DMS 273 (cell line): Measurements from ENCODE around the gene HAP1.
"Not testable (repeated sequence)": the region's sequence is repeated elsewhere in the genome, so short reads cannot be mapped to it uniquely, and the experiment has no call there.

ENCODE experiments used
- DNase-seq: peaks from one replicate; lab custom pipeline; 2025; ENCODE audit not compliant: unreplicated experiment; lab: John Stamatoyannopoulos, UW

HAP1 gene

GRCh38 chr17:41728056-41728455 lies 6.4 kb downstream of the HAP1 start:
- DNase-seq = no peak

- DNase-seq = no peak
Measured at GRCh38 chr17:41725134-41725533, 9.3 kb downstream of the HAP1 start.

DNA sequence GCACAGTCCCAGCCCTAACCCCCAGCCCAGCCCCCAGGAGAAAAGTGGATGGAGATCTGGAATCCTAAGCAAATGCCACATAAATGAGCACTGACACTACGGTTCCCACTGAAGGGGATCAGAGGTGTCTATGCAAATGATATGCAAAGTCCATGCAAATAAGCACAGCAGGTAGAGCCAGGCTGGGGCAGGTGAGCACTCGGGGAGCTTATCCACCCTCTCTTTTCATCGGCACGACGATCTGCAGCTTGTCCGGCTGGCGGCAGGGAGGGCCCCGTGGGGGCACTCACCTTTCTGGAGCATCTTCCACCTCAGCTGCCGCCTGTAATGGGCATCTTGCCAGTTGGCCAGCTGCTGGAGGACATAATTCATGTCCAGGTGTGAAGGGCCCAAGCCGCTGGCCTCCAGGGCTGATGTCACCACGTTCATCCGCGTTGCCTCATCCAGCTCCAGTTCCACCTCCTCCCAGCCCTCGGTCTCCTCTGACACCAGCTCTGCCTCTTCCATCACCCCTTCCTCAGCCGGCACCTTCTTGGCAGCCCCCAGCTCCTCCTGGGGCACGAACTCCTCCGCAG lies 9.9 kb downstream of the HAP1 start:
- DNase-seq = no peak

DNA sequence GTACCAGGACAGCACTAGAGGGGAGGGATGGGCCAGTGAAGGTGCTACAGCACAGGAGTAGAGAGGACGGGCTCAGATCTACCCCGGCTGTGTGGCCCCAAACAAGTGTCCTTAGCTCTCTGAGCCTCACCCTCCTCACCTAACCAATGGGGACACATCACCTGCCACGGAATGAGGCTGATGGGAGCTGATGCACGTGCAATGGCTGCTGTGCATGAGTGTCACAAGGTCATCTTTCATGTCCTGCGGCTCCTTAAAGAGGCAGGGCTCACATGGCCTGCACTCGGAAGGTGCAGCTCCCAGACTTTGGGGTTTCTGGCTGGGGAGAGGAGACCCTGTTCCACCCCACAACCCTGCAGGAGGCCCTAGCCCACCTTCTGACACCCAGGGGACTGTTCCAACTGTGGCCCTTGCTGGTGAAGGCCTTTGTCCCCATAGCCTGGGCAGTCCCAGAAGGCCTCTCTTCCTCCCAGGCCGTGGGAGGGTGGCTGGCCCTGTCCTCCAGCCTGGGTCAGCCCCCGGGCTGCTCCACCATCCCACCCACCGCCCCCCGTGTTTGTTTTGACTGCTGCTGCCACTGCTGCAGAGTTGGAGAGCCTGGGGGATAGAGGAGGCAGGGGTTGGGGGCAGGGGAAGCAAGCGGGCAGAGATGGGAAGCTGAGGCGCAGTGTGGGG lies 10.5 kb downstream of the HAP1 start:
- no peak for DNase-seq

DNA sequence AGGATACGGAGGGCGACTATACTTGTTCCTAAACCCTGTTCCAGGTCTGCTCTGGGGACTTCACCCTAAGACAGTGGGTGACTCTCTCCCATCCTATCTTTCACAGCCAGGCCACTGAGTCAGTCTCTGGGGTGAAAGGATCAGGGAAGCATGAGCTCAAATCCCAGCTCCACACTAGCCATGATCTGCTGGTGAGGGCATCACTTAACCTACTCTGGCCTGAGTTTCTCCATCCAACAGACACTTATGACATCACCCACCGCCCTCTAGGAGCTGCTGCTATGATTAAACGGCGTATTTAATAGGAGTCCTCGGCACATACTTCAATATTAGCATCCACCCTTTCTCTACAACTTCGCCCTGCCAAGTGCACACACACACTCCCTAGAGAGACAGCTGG lies 12.2 kb downstream of the HAP1 start:
- DNase-seq = no peak

GRCh38 chr17:41718287-41718645 lies 16.2 kb downstream of the HAP1 start:
- no peak for DNase-seq

- DNase-seq = no peak
Measured at GRCh38 chr17:41717408-41718286, 16.8 kb downstream of the HAP1 start.

DNA sequence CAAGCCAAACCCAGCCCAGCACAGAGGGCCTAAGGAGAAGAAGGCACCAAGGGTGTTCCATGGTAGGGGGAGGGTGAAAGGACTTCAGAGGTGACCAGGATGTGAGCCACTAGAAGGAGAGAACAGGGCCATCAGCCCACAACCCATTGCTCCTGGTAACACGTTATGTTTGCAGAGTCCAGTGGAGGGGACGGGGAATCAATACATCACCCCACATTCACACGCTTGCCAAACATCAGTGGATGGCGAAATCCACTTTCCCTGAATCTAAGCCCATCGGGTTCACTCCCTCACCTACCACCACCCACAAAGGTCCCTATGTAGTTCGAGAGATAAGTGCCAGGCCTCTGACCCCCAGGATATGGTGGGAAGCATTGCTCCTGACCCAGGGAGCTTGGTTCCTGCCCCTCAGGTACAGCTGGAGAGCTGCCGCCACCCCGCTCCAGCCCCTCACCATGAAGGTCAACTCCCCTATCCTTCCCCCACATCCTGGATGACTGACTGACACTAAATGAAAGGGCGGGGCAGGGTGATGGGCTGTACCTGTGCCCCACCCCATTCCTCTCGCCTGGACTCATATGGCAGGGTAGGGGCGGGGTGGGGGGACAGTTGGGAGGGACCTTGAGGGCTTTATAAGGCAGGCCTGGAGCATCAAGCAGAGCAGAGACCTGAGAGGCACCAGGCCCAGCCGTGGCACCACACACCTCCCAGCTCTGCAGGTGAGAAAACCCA lies 22.6 kb downstream of the HAP1 start, which contains the start of gene GAST:
GAST (plus strand) TSS at position 663 of the 732 bp plus-strand sequence. CDS start 3,106 bp downstream, outside the sequence.
- no peak for DNase-seq

GRCh38 chr17:41710472-41711090 lies 23.9 kb downstream of the HAP1 start:
- DNase-seq = peak; percentile 55

DNA sequence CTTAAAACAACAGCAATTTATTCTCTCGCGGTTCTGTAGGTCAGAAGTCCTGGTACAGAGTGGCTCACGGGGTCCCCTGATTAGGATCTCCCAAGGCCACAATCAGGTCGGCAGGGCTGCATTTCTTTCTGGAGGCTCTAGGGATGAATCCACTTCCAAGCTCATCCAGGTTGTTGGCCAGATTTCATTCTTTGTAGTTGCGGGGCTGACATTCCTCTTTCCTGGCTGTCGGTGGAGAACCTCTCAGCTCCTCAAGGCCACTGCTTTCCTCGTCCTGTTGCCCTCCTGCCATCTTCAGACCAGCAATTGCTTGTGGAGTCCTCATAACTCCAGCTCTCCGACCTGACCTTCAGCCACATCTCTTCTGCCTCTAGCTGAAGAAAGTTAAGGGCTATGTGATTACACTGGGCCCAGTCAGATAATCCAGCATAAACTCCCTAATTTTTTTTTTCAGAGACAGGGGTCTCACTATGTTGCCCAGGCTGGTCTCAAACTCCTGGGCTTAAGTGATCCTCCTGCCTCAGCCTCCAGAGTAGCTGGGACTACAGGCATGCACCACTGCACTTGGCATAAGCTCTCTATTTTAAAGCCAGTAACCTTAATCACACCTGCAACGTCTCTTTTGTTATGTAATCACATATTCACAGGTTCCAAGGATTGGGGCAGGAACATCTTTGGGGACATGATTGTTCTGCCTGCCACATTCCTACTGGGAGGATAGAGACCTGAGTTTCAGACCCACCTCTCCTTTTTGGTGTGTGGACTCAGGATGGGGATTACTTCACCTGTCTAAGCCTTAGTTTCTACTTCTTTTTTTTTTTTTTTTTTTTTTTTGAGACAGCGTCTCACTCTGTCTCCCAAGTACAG lies 26.4 kb downstream of the HAP1 start:
- DNase-seq = no peak

DNA sequence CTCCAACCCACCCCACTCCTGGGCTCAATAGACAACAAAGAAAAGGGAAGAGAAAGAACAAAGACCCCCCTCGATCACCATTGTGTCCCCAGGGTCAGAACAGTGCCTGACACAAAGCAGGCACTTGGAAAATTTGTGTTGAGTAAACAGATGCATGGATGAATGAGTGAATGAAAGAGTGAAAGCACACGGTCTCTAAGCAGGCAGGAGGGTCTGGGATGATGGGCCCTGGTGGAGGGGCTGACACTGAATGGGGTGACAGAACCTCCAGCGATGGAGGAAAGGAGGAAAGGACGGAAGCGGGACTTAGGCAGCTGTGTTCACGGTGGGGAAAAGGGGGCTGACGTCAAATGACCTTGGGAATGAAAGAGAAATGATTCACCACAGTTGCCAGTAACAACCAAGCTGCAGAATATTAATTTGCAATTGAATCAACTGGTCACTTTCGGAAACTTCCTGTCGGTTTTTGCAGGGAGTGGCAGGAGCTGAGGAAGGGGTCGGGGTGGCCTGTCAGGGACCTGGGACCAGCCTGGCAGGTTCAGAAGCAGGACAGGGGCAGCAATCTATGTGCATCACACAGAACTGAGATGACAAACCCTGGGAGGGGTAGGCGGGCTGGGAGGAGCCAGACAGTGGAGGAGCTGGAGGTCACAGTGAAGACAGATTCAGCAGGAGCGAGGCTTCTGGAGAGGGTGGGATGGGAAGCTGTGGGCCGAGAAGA lies 29.0 kb downstream of the HAP1 start:
- DNase-seq = no peak

DNA sequence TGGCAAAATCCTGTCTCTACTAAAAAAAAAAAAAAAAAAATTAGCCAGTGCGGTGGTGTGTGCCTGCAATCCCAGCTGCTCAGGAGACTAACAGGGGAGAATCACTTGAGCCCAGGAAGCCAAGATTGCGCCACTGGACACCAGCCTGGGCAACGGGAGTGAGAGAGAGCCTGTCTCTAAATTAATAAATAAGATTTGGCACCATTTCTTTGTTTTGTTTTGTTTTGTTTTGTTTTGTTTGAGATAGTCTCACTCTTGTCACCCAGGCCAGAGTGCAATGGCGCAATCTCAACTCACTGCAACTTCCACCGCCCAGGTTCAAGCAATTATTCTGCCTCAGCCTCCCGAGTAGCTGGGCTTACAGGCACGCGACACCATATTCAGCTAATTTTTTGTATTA lies 31.7 kb downstream of the HAP1 start:
- no peak for DNase-seq

DNA sequence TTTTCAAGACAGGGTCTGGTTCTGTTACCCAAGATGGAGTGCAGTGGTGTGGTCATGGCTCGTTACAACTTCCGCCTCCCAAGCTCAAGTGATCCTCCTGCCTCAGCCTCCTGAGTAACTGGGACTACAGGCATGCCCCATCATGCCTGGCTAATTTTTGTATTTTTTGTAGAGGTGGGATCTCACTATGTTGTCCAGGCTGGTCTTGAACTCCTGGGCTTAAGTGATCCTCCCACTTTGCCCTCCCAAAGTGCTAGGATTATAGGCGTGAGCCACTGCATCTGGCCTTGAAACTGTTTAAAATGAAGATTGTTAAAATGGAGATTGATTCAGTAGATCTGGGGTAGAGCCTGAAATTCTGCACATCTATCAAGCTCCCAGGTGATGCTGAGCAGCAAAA lies 33.6 kb downstream of the HAP1 start:
- not testable (repeated sequence) for DNase-seq

DNA sequence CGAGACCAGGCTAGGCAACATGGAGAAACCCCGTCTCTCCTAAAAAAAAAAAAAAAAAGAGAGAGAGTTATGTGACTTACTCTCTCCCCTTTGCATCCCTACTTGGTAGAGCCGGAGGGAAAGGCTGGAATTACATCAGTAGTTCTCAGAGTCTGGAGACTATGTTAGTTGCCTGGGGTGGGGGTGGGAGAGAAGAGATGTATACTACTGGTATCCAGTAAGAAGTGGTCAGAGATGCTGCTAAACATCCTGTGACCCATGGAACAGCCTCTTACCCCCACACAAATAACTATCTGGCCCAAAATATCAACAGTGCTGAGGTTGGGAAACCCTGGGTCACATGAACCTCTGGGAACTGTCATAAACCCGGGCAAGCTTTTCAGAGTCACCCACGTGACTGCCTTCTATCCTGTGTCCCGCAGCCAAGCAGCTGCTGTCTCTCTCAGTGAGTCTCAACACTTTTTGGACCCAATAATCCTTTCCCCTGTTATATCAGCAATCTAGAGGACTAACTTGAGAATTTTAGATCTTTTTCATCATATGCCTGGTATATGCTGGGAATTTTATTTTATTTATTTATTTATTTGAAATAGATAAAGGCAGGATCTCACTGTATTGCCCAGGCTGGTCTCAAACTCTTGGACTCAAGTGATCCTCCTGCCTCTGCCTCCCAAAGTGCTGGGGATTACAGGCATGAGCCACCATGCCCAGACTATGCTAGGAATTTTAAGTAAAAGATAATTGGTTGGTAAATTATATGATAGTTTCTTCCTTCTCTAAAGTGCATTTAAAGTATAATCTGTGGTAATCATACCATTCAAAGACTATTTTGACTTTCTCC lies 37.1 kb downstream of the HAP1 start:
- peak; percentile 60 for DNase-seq

GRCh38 chr17:41695954-41696757 lies 38.3 kb downstream of the HAP1 start:
- peak; percentile 92 for DNase-seq

GRCh38 chr17:41695134-41695661 lies 39.2 kb downstream of the HAP1 start:
- peak; percentile 26 for DNase-seq
